Measurements from ENCODE around the gene IQGAP1.

Gene IQGAP1

DNA sequence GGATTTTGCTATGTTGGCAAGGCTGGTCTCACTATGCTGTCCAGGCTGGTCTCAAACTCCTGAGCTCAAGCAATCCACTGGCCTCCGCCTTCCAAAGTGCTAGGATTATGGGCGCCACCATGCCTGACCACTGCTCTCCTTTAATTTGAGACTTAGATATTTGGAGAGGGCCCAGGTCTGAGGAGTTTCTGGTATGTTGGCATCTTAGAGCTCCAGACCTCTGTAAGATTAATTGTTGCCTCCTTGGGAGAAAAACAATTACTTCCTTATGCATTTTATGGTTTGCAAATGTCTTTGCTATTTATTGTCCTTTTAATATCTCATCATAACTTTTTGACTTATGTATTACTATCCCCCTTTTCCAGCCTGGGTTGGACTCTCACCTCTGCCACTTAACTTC lies 33.1 kb upstream of the IQGAP1 start:
- TF ChIP-seq, protein P1, sequence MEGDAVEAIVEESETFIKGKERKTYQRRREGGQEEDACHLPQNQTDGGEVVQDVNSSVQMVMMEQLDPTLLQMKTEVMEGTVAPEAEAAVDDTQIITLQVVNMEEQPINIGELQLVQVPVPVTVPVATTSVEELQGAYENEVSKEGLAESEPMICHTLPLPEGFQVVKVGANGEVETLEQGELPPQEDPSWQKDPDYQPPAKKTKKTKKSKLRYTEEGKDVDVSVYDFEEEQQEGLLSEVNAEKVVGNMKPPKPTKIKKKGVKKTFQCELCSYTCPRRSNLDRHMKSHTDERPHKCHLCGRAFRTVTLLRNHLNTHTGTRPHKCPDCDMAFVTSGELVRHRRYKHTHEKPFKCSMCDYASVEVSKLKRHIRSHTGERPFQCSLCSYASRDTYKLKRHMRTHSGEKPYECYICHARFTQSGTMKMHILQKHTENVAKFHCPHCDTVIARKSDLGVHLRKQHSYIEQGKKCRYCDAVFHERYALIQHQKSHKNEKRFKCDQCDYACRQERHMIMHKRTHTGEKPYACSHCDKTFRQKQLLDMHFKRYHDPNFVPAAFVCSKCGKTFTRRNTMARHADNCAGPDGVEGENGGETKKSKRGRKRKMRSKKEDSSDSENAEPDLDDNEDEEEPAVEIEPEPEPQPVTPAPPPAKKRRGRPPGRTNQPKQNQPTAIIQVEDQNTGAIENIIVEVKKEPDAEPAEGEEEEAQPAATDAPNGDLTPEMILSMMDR (IDR thresholded peaks at IDR 0.05; ENCODE audit: extremely low read depth, insufficient read depth, missing control alignments) = no peak
- in situ Hi-C loops (cut with MboI; ENCODE audit: low pct_unique_long_range_greater_than_20kb, low sequenced_read_pairs, unreplicated experiment) = no loop called here
- DNase-seq (ENCODE audit: low spot score) = no peak

DNA sequence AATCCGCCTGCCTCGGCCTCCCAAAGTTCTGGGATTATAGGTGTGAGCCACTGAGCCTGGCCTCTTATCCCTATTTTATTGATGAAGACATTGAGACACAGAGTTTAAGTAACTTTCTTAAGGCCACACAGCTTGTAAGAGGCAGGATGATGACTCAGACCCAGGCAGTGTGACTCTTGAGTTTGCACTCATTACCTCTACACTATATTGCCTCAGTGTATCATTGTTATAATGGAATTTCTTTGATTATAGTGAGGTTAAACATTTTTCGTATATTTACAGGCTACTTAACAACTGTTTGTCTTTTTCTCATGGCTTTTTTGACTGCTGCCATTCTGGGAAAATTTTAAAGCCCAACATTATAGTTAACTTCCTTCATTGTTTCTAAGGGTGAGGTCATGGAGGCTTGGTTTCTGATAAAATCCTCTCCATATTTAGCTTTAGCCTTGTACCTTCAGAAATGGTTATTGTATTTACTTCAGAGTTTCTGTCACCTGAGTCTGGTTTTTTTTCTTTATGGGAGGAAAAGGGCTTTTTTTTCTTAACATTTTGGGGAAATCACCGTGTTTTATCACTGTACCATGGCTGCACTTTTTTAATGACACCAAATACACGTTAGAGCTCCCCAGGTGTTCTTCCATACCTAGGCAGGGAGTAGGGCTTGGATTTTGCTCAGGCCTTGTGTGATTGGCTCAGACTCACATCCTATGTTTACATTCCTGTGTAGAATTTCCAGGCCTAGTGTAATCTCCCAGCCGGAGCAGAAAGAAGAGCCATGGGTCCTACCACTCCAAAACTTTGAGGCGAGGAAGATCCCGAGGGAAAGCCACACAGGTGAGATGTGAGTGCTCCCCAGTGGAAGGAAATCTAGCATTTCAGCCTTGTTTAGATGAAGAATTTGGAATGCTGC lies 29.7 kb upstream of the IQGAP1 start:
- in situ Hi-C loops (cut with MboI; ENCODE audit: low pct_unique_long_range_greater_than_20kb, low sequenced_read_pairs, unreplicated experiment) = no loop called here
- TF ChIP-seq, protein P1 (IDR thresholded peaks at IDR 0.05; ENCODE audit: extremely low read depth, insufficient read depth, missing control alignments) = no peak
- no peak for DNase-seq (ENCODE audit: low spot score)

DNA sequence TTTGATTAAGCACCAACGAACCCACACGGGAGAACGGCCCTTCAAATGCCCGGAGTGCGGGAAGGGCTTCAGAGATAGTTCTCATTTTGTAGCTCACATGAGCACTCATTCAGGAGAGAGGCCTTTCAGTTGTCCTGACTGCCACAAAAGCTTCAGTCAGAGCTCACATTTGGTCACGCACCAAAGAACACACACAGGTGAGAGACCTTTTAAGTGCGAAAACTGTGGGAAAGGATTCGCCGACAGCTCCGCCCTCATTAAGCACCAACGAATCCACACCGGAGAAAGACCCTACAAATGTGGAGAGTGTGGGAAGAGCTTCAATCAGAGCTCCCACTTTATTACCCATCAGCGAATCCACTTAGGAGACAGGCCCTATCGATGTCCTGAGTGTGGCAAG lies 27.3 kb upstream of the IQGAP1 start:
- in situ Hi-C loops (cut with MboI; ENCODE audit: low pct_unique_long_range_greater_than_20kb, low sequenced_read_pairs, unreplicated experiment) = no loop called here
- TF ChIP-seq, protein P1 (IDR thresholded peaks at IDR 0.05; ENCODE audit: extremely low read depth, insufficient read depth, missing control alignments) = no peak
- no peak for DNase-seq (ENCODE audit: low spot score)

DNA sequence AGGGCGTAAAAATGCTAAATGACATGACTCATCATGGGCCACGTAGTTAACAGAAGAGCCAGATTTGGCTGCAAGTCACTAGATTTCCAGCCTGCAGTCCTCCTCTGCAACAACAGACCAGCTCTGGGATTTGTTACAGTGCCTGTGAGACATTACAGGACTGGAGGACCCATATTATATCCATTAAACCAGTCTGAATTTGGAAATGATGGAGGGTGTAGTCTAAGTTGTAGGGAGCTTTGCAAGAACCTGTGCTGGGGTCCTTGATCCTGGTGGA lies 25.2 kb upstream of the IQGAP1 start:
- TF ChIP-seq, protein P1 (IDR thresholded peaks at IDR 0.05; ENCODE audit: extremely low read depth, insufficient read depth, missing control alignments) = no peak
- no peak for DNase-seq (ENCODE audit: low spot score)
- in situ Hi-C loops (cut with MboI; ENCODE audit: low pct_unique_long_range_greater_than_20kb, low sequenced_read_pairs, unreplicated experiment) = no loop called here

DNA sequence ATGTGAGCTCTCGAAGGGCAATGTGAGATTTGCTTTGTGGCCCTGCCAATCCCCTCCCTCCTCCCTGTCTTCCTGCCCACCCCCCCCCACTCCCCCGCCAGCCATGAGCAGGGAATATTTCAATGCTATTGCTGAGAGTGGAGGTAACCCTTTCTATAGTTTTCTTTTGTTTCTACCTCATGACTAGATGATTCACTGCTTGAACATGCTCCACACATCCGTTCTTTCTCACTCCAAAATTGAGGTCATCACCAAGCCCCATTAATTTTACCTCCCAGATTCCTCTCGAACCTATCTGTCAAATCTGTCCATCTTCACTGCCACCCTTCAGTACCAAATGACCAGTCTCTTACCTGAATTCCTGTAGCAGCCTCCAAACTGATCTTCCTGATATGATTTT lies 23.8 kb upstream of the IQGAP1 start:
- in situ Hi-C loops (cut with MboI; ENCODE audit: low pct_unique_long_range_greater_than_20kb, low sequenced_read_pairs, unreplicated experiment) = no loop called here
- DNase-seq (ENCODE audit: low spot score) = no peak
- TF ChIP-seq, protein P1 (IDR thresholded peaks at IDR 0.05; ENCODE audit: extremely low read depth, insufficient read depth, missing control alignments) = no peak

DNA sequence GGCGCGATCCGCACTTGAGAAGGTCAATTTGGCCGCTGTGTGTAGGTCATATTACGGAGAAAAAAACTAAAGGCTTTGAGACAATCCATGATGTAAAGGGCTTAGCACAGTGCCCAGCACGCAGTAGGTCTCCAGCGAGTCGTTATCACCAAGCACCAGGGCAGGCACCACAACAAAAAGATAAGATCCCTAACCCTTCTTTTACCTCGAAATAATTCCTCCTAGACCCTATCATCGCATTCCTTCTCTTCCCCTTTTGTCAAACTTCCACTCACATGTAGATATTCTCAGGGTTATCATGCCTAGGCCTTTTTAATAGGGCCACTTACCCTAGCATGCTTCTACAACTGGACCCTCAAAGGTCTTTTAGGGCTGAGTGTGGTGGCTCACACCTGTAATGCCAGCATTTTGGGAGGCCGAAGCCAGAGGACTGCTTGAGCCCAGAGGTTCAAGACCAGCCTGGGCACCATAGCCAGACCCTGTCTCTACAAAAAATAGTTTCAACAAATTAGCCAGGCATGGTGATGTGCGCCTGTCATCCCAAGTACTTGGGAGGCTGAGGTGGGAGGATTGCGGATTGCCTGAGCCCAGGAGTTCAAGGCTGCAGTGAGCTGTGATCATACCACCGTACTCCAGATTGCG lies 22.5 kb upstream of the IQGAP1 start:
- TF ChIP-seq, protein P1 (IDR thresholded peaks at IDR 0.05; ENCODE audit: extremely low read depth, insufficient read depth, missing control alignments) = no peak
- in situ Hi-C loops (cut with MboI; ENCODE audit: low pct_unique_long_range_greater_than_20kb, low sequenced_read_pairs, unreplicated experiment) = no loop called here
- DNase-seq (ENCODE audit: low spot score) = no peak
